ENCODE measurements around the gene GNAQ. TPM values are rescaled to one million over a fixed set of nuclear protein-coding genes. Genes with fewer than 3 reads are reported as not detected.
"Not testable (repeated sequence)": the region's sequence is repeated elsewhere in the genome, so short reads cannot be mapped to it uniquely, and the experiment has no call there.

The GNAQ gene
- polyA plus RNA-seq, 1 donor (not counting 4 experiments of a cell fraction or from before 2014, with no cell fraction given) = 64.3 TPM

DNA sequence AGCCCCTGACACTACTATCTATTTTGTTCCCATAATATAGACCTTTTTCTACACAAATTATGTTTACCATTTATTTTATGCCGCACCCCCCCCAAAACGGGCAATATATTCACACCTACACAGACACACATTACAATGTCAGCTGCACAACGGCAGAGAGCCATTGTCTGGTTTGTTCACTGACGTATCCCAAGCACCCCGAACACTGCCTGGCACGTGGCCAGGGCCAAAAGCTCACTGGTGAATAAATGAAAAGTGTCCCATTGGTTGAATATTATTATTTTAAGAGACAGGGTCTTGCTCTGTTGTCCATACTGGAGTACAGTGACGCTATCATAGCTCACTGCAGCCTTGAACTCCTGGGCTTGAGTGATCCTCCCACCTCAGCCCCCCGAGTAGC is 150.5 kb downstream of the GNAQ start:
- H3K9ac ChIP-seq (ENCODE audit: control insufficient read depth, extremely low read depth, insufficient read depth, low read length) = no peak overlapping the region
- no peaks in the 10 kb centered on the region for H4K20me1 ChIP-seq (ENCODE audit: control insufficient read depth, extremely low read depth, insufficient read depth, low read length)
- no peaks in the 10 kb centered on the region for H3K27me3 ChIP-seq (ENCODE audit: control insufficient read depth, extremely low read depth, insufficient read depth, low read length)
- H3K9me3 ChIP-seq (ENCODE audit: control insufficient read depth, low read depth, low read length) = no peaks in the 10 kb centered on the region
- H3K4me3 ChIP-seq (ENCODE audit: control insufficient read depth in 2 of 3, extremely low read depth in 1 of 3, insufficient read depth in 2 of 3, low read depth in 1 of 3, low read length in 3 of 3) = no peak overlapping the region
- no peak overlapping the region for H2AFZ ChIP-seq (ENCODE audit: control insufficient read depth, low read length)
- H3K4me2 ChIP-seq (ENCODE audit: control insufficient read depth, extremely low read depth, insufficient read depth, low read depth, low read length) = no peak overlapping the region
- H3K27ac ChIP-seq (ENCODE audit: control insufficient read depth, insufficient read depth, low read length) = no peak overlapping the region
- peaks cover 24% of the 10 kb centered on the region for H3K79me2 ChIP-seq (ENCODE audit: control insufficient read depth, insufficient read depth, low read length)
- FAIRE-seq (no peak), DNase-seq (ENCODE audit: low read depth, low spot score) (no peak)
- H3K9me1 ChIP-seq (ENCODE audit: control insufficient read depth, extremely low read depth, insufficient read depth, low read length) = no peaks in the 10 kb centered on the region
- dilution Hi-C loops (cut with MboI; ENCODE audit: extremely low pct_ligation_motif_present, low sequenced_read_pairs) = no loop called here
- TF ChIP-seq, protein P1, sequence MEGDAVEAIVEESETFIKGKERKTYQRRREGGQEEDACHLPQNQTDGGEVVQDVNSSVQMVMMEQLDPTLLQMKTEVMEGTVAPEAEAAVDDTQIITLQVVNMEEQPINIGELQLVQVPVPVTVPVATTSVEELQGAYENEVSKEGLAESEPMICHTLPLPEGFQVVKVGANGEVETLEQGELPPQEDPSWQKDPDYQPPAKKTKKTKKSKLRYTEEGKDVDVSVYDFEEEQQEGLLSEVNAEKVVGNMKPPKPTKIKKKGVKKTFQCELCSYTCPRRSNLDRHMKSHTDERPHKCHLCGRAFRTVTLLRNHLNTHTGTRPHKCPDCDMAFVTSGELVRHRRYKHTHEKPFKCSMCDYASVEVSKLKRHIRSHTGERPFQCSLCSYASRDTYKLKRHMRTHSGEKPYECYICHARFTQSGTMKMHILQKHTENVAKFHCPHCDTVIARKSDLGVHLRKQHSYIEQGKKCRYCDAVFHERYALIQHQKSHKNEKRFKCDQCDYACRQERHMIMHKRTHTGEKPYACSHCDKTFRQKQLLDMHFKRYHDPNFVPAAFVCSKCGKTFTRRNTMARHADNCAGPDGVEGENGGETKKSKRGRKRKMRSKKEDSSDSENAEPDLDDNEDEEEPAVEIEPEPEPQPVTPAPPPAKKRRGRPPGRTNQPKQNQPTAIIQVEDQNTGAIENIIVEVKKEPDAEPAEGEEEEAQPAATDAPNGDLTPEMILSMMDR (optimal IDR thresholded peaks at IDR 0.05 in 1 of 3, IDR thresholded peaks at IDR 0.05 in 1 of 3, conservative IDR thresholded peaks at IDR 0.05 in 1 of 3; ENCODE audit: extremely low read depth in 1 of 3, insufficient read depth in 2 of 3, low read length in 3 of 3) = no peak
- no peaks in the 10 kb centered on the region for H3K36me3 ChIP-seq (ENCODE audit: control insufficient read depth in 2 of 2, extremely low read depth in 1 of 2, insufficient read depth in 2 of 2, low read length in 2 of 2)
- peaks cover 48% of the 10 kb centered on the region for H3K4me1 ChIP-seq (ENCODE audit: control insufficient read depth, extremely low read depth, insufficient read depth, low read length)

DNA sequence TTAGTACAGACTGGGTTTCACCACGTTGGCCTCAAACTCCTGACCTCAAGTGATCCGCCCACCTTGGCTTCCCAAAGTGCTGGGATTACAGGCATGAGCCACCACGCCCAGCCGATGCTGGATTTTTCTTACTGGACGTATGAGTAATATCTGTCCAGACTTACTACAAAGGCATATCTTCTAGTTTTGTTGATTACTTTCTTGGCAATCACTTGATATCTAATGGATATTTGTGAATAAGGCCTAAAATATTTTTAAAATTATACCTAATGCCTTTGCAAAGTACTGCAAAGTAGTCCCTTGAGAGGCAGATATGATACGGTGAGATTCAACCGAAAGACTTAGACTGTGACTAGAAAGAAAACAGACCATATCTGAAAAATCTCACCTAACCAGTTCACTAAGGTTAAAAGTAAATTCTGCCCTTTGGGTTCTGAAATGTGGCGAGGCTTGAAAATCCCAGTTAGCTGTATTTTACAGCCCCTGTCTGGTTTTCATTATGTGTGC is 152.1 kb downstream of the GNAQ start:
- peak overlapping the region; percentile 66 for H3K4me2 ChIP-seq (ENCODE audit: control insufficient read depth, extremely low read depth, insufficient read depth, low read depth, low read length)
- no peak overlapping the region for H3K4me3 ChIP-seq (ENCODE audit: control insufficient read depth in 2 of 3, extremely low read depth in 1 of 3, insufficient read depth in 2 of 3, low read depth in 1 of 3, low read length in 3 of 3)

DNA sequence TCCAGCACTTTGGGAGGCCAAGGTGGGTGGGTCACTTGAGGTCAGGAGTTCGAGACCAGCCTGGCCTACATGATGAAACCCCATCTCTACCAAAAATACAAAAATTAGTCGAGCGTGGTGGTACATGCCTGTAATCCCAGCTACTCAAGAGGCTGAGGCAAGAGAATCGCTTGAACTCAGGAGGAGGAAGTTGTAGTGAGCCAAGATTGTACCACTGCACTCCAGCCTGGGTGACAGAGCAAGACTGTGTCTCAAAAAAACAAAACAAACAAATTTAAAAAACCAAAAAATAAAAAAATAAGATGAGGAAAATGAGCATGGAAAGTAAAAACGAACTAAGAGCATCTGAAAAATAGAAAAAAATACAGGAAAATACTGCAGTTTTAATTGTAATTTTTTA is 152.8 kb downstream of the GNAQ start:
- H3K36me3 ChIP-seq (ENCODE audit: control insufficient read depth in 2 of 2, extremely low read depth in 1 of 2, insufficient read depth in 2 of 2, low read length in 2 of 2); dilution Hi-C loops (cut with MboI; ENCODE audit: extremely low pct_ligation_motif_present, low sequenced_read_pairs); H3K4me2 ChIP-seq (ENCODE audit: control insufficient read depth, extremely low read depth, insufficient read depth, low read depth, low read length); H3K27ac ChIP-seq (ENCODE audit: control insufficient read depth, insufficient read depth, low read length); FAIRE-seq; H3K27me3 ChIP-seq (ENCODE audit: control insufficient read depth, extremely low read depth, insufficient read depth, low read length); H4K20me1 ChIP-seq (ENCODE audit: control insufficient read depth, extremely low read depth, insufficient read depth, low read length); H3K4me3 ChIP-seq (ENCODE audit: control insufficient read depth in 2 of 3, extremely low read depth in 1 of 3, insufficient read depth in 2 of 3, low read depth in 1 of 3, low read length in 3 of 3); H3K9ac ChIP-seq (ENCODE audit: control insufficient read depth, extremely low read depth, insufficient read depth, low read length); H3K9me3 ChIP-seq (ENCODE audit: control insufficient read depth, low read depth, low read length); DNase-seq (ENCODE audit: low read depth, low spot score); H2AFZ ChIP-seq (ENCODE audit: control insufficient read depth, low read length); H3K9me1 ChIP-seq (ENCODE audit: control insufficient read depth, extremely low read depth, insufficient read depth, low read length): not testable (repeated sequence)
- Histone ChIP-seq H3K79me2 (ENCODE audit: control insufficient read depth, insufficient read depth, low read length) (peaks cover 28% of the 10 kb centered on the region), H3K4me1 (ENCODE audit: control insufficient read depth, extremely low read depth, insufficient read depth, low read length) (peaks cover 33% of the 10 kb centered on the region)

More for the DNA sequence above, 152.1 kb downstream of the GNAQ start:
- FAIRE-seq = peak; percentile 67
- Histone ChIP-seq H3K27me3 (ENCODE audit: control insufficient read depth, extremely low read depth, insufficient read depth, low read length) (no peaks in the 10 kb centered on the region), H4K20me1 (ENCODE audit: control insufficient read depth, extremely low read depth, insufficient read depth, low read length) (no peaks in the 10 kb centered on the region), H3K9me1 (ENCODE audit: control insufficient read depth, extremely low read depth, insufficient read depth, low read length) (no peaks in the 10 kb centered on the region), H2AFZ (ENCODE audit: control insufficient read depth, low read length) (no peak overlapping the region), H3K9ac (ENCODE audit: control insufficient read depth, extremely low read depth, insufficient read depth, low read length) (peak overlapping the region; percentile 19), H3K79me2 (ENCODE audit: control insufficient read depth, insufficient read depth, low read length) (peaks cover 28% of the 10 kb centered on the region), H3K36me3 (ENCODE audit: control insufficient read depth in 2 of 2, extremely low read depth in 1 of 2, insufficient read depth in 2 of 2, low read length in 2 of 2) (no peaks in the 10 kb centered on the region), H3K27ac (ENCODE audit: control insufficient read depth, insufficient read depth, low read length) (peak overlapping the region; percentile 22), H3K4me1 (ENCODE audit: control insufficient read depth, extremely low read depth, insufficient read depth, low read length) (peaks cover 40% of the 10 kb centered on the region), H3K9me3 (ENCODE audit: control insufficient read depth, low read depth, low read length) (no peaks in the 10 kb centered on the region)
- dilution Hi-C loops (cut with MboI; ENCODE audit: extremely low pct_ligation_motif_present, low sequenced_read_pairs) = no loop called here
- TF ChIP-seq, protein P1 (optimal IDR thresholded peaks at IDR 0.05 in 1 of 3, IDR thresholded peaks at IDR 0.05 in 1 of 3, conservative IDR thresholded peaks at IDR 0.05 in 1 of 3; ENCODE audit: extremely low read depth in 1 of 3, insufficient read depth in 2 of 3, low read length in 3 of 3) = no peak
- TF ChIP-seq EZH2 (IDR thresholded peaks at IDR 0.05; ENCODE audit: low read length) = no peak
- DNase-seq (ENCODE audit: low read depth, low spot score) = no peak

Data from keratinocyte (primary cell).